ENCODE data around the gene IFITM2.

DNA sequence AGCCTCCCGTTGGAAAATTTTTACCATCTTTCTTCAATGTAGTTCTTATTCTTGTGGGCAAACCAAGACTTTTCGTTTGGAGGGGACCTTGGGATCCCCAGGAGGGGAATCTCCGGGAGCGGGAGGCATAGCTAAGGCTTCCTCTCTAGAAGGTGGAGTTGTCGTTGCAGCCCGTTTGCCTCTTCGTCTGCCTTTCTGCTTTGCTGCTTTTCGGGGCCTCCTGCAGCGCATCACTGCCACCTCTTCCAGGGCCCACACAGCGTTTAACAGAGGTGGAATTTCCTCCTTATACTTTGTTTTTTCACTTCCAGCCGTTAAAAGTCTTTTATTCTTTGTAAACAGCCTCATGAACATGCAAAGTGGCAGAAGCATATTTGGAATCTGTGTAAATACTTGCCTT, 16.5 kb downstream of the IFITM2 start:
- no peak for TF ChIP-seq POLR2A (IDR thresholded peaks at IDR 0.05)
- no peak for TF ChIP-seq CTCF (IDR thresholded peaks at IDR 0.05)
- no peak for TF ChIP-seq POLR2AphosphoS5 (IDR thresholded peaks at IDR 0.05)
